VCaP (cell line): Measurements from ENCODE around the gene SGSH.

Experiments
- H3K27ac ChIP-seq: fragments of 450-650 bp; 2 replicates; pipeline ENCODE4 v1.5.1; 2017
- CTCF ChIP-seq: fragments of 450-650 bp; conservative IDR thresholded peaks from 2 replicates; pipeline ENCODE4 v1.5.1; 2017; ENCODE audit warnings: mild to moderate bottlenecking, moderate library complexity

Gene SGSH

GRCh38 chr17:80232438-80232837 lies 12.3 kb upstream of the SGSH start:
- H3K27ac ChIP-seq, result no peak overlapping the region
- no peak for TF ChIP-seq CTCF

- H3K27ac ChIP-seq, result no peak overlapping the region
- TF ChIP-seq CTCF, result no peak
Measured at GRCh38 chr17:80229011-80229410, 8.9 kb upstream of the SGSH start.

- no peak overlapping the region for H3K27ac ChIP-seq
- no peak for TF ChIP-seq CTCF
Measured at GRCh38 chr17:80228477-80228876, 8.3 kb upstream of the SGSH start.

GRCh38 chr17:80227666-80228065 lies 7.5 kb upstream of the SGSH start:
- no peak overlapping the region for H3K27ac ChIP-seq
- no peak for TF ChIP-seq CTCF

GRCh38 chr17:80227156-80227555 lies 7.0 kb upstream of the SGSH start:
- no peak overlapping the region for H3K27ac ChIP-seq
- TF ChIP-seq CTCF, result no peak

- peak overlapping the region; percentile 29; the same call in 1 of the 2 replicates for H3K27ac ChIP-seq
- no peak for TF ChIP-seq CTCF
Measured at GRCh38 chr17:80225230-80225629, 5.1 kb upstream of the SGSH start.

GRCh38 chr17:80224683-80225082 lies 4.5 kb upstream of the SGSH start:
- TF ChIP-seq CTCF, result no peak
- no peak overlapping the region for H3K27ac ChIP-seq
